ENCODE results near the gene NARS2.
"Not testable (repeated sequence)": the region's sequence is repeated elsewhere in the genome, so short reads cannot be mapped to it uniquely, and the experiment has no call there.

Gene NARS2

DNA sequence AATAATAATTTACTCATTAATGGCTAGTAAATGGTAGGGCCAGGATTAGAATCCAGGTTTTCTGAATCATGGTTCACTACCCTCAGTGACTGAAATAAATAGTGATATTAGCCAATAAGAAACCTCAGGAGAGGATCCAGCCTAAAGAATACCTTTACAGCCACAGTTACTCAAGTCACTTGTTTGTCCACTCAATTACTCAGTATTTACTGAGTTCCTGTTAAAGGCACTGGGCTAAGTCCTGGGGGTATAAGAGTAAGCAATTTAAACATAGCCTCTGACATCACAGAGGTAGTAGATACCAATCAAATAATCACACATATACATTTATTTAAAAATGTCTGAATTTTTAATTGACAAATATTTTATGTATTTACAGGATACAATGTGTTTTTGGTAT lies 100.2 kb downstream of the NARS2 start:
- DNase-seq = no peak

DNA sequence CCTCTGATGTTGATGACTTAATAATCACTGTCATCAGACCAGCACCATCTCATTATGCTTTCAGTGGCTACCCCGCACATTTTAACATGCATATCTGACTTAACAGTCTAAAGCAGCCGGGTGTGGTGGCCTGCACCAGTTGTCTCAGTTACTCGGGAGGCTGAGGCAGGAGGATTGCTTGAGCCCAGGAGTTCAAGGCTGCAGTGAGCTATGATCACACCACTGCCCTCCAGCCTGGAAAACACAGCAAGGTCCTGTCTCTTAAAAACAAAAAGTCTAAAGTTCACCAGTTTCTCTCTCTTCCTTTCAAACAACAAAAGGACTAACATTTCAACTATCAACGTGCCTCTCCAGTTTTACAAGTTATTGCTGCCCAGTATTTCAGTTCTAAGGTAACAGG lies 101.8 kb downstream of the NARS2 start:
- no peak for DNase-seq

DNA sequence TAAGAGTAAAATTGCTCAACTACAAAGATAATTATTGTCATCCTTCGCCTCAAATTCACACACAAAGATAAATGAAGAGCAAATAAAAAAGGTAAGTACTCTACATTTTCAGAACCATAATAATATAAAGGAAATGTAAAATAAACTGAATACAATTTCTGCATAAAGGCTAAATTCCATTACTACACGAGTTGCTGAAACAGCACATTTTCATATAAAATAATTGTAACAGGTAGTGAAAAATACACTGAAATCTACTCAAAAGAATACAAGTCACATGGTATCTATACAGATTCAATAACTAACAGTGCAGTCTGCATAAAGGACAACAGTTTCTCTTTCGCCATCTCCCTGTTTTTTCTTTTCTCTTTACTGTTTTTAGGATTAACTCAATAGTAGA lies 102.3 kb downstream of the NARS2 start:
- DNase-seq = no peak

DNA sequence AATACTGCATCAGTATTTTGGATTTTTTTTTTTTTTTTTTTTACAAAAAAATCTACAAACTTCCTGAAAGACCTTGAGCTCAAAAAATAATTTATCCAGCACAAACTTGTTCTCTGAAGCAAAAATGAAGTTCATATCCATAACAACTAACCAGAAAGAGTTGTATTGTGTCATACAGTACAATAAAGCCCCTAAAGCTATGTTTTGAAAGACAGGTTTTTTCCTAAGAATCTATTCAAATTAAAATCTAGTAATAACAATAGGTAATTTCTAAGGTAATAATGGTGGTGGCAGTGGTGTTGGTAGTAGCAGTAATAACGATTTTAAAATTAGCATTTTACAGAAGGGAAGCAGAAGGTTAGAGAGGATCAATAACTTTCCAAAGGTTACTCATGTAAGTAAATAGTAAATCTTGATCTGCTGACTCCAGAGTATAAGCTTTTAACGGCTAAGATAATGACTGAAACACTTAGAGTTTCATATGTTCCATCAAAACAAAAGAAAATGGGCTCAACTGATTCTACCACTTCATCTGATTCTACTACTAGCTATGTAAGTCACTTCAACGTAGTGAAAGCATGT lies 103.7 kb downstream of the NARS2 start:
- DNase-seq = no peak

DNA sequence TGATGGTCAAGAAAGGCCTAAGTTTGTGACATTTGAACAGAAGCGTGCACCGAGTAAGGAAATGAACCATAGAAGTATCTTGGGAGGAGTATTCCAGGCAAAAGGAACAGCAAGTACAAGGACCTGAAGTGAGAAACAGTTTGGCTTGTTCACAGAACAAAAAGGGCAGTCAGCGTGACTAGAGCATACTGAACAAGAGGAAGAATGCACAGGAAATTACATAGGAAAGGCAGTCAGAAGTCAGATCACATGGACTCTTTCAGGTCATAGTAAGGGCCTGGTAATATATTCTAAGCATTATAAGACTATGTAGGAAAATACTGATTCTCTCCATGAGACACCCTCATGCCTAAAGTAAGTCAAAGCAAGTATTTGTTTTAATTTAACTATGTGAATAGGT lies 104.8 kb downstream of the NARS2 start:
- no peak for DNase-seq

DNA sequence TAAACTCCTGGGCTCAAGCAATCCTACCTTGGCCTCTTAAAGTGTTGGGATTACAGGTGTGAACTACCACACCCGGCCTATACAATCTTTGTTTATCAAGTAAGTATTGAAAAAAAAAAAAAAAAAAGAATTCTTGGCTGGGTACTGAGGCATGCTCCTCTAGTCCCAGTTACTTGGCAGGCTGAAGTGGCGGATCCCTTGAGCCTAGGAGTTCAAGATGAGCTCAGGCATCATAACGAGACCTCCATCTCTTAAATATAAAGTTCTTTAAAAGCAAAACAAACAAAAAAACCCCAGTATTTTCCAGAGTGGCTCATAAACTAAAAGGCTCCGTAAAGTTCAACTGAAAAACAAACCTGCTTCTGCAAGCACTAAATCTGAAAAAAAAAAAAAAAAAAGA lies 106.7 kb downstream of the NARS2 start:
- no peak for DNase-seq

DNA sequence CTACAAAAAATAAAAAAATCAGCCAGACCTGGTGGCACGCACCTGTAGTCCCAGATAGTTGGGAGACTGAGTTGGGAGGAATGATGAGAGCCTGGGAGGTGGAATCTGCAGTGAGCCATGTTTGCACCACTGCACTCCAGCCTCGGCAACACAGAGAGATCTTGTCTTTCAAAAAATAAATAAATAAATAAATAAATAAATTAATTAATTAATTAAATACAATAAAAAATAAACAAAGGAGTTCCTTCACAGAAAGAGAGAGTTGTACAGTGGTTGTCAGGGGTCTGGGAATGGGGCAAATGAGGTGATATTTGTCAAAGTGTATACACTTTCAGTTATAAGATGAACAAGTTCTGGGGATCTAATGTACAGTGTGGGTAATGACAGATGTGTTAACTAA lies 107.3 kb downstream of the NARS2 start:
- DNase-seq = no peak

DNA sequence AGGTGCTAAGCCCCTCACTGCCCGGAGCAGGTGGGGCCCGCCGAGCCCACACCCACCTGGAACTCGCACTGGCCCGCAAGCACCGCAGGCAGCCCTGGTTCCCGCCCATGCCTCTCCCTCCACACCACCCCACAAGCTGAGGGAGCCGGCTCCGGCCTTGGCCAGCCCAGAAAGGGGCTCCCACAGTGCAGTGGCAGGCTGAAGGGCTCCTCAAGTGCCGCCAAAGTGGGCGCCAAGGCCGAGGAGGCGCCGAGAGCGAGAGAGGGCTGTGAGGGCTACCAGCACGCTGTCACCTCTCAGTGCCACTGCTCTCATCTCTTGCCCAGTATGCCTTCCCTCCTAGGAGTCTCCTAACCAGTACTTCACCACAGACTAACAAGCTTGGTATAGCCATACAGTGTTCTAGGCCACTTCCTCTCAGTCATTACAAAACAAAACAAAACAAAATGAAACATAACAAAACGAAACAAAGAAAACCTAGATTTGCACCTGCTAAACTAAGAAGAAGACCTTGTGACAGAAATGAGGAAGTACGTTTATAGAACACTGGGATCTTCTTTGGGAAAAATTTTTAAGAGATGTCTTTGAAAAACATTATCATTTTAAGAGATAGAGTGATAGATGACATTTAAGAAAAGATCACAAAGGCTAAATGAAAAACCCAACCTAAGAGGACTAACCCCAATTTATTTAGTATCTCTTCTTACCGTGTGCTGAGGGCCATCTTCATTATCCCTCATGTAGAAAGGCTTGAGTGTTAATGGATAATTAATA lies 109.3 kb downstream of the NARS2 start:
- DNase-seq = no peak

DNA sequence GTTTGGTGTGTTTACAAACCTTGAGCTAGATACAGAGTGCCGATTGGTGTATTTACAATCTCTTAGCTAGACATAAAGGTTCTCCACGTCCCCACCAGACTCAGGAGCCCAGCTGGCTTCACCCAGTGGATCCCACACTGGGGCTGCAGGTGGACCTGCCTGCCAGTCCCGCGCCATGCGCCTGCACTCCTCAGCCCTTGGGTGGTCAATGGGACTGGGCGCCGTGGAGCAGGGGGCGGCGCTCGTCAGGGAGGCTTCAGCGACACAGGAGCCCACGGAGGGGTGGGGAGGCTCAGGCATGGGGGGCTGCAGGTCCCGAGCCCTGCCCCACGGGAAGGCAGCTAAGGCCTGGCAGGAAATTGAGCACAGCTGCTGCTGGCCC lies 109.9 kb downstream of the NARS2 start:
- not testable (repeated sequence) for DNase-seq

DNA sequence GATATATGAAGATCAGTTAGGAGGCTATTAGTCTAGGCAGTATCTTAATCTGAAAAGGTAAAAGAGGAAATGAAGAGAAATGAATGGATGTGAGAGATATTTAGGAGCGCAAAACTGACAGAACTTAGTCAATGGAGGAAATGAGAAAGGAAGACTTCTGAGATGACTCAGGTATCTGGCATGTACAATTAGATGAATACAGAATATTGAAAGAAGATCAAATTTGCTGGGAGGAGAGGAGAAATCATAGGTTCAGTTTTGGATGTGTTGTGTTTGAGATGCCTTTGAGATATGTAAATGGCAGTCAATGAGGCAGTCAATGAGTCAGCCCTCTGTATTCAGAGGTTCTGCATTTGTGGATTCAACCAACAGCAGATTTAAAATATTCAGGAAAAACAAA lies 114.2 kb downstream of the NARS2 start:
- no peak for DNase-seq

DNA sequence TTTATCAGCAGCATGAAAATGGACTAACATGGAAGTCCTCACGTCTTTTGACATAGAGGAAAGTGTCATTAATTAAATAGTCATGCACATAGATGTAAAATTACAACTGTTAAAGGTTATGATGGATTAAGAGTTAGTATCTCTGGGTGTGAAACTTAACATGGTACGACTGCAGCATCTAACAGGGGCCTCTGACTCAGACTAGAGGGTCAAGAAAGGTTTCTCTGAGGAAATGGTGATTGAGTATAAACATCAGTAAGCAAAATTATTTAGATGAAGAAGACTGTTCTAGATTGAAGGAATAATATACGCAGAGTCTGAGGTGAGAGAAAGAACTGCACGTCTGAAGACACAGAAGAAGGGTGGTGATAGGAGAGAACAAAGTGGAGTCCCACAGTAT lies 114.9 kb downstream of the NARS2 start:
- DNase-seq = no peak

DNA sequence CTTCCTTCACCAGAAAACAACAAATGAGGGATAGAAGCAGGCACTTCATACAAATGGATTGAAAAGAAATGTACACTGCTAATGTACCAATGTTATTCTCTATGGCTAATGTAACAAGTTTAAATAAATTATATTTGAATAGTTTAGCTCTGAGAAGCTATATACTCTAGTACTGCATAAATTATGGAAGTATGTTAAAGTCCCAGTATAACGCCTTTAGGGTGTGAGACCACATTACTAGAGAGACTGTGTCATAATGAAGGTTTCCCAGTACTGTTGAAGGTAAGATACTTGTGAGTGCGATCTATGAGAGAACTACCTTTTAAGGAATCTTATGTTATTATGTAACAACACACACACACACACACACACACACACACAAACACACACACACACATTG lies 117.2 kb downstream of the NARS2 start:
- no peak for DNase-seq

DNA sequence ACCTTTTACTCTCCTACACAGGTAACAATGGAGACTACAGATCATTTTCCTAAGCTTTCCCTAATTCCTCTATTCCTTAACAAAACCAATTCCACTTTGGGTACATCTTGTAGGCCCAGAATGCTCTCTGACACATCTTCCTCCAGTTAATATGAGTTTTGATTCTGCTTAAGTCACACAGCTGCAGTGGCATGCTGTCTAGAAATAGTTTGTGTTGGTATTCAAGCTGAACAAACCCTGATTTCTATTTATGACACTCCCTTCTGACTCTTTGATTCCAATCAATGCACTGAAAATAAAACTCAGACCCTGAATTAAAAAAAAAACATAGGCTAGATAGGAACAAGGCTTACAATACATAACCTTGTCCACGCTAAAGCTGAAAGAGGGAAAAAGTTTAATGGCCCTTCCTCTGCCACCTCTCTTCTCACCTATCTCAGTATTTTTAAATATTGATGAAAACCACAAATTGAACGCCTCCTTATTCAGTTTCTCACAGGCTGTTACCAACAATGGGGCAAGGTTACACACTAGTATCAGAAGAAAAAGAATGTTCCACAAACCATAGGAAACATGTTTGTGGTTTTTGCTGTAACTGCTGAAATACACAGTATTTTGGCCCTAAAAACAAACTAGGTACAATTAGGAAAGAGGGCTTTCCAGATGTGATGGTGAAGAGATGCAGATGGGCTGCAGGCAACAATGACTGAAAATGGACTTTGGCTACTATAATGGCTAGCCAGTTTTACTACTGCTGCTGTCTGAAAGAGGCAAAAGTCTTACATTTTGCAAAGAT lies 121.3 kb downstream of the NARS2 start:
- DNase-seq = no peak

DNA sequence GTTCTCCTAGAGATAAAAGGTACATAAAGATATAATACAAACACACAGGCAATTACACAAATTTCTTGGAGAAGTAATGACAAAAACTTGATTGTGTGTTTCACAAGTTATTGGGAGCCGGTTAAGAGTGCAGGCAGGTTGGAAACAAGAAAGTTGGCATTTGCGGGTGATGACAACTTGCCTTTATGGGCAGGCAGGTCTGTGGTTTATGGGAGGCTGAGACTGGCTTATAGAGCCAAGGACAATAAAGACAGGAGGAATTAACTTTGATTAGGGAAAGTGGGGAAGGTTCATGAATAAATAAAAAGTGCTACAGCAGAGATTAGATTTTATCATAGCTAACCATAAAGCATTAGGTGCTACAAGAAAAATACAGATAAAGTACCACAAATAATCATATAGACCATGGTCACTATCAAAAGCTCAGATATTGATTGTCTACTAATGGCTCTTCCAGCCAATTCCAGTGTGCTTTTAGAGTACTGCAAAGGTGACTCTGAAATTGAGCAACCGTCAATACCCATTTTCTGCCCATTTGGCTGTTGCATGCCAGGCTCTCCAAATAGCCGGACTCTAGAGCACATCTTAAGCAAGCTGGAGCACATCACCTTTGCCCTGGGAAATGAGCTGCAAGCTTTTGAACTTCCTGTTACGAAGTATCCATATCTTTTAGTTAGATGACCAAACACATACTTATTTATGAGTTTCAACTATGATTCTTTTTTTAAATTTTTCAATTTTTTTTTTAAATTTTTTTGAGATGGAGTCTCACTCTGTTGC lies 123.1 kb downstream of the NARS2 start:
- no peak for DNase-seq

DNA sequence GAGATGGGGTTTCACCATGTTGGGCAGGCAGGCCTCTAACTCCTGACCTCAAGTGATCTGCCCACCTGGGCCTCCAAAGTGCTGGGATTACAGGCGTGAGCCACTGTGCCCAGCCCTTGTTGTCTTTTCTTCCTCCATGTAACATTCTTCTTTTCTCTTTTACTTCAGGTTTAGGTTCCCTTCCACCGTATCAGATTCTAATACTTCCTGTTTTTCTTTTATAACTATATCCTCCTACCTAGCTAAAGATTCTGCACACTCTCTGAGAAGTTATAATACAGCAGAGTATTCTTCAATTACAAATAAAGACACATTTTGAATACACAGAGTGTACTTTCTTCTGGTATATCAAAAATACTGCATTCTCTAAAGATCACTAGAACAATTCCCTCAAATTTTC lies 123.8 kb downstream of the NARS2 start:
- no peak for DNase-seq

DNA sequence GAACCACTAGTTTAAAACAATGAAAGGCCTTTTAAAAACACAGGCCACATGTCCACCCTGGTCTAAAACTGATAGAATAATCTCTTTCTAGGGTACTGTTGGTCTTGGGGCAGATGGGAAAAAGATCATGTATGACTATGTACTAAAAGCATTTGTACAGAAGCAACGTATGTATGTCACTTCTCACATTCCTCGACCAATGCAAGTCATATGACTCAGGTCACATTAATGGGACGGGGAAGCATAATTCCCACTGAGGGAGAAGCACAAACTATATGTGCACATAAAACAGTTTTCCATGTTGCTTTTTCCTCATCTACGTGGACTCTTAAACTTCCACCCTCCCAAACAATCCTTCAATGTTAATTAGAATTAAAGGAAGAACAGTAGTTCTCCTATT lies 124.8 kb downstream of the NARS2 start:
- no peak for DNase-seq

DNA sequence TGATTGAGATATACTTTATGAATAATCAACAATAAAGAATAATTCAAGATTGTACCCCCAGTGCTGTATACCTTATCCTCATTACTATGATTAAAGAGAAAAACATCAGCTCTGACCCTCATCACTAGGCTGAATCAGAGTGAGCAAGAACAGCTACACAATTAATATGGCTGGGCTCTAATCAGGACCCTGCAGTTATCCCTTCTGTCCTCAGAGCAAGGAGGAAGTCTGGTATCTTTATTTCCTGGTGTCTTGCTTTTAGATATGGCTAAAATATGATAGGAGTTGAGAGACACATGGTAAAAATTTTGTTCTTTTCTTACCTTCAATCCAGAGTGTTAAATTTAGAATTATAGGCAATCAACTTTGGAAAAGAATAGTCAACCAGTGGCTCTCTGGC lies 128.5 kb downstream of the NARS2 start:
- no peak for DNase-seq

DNA sequence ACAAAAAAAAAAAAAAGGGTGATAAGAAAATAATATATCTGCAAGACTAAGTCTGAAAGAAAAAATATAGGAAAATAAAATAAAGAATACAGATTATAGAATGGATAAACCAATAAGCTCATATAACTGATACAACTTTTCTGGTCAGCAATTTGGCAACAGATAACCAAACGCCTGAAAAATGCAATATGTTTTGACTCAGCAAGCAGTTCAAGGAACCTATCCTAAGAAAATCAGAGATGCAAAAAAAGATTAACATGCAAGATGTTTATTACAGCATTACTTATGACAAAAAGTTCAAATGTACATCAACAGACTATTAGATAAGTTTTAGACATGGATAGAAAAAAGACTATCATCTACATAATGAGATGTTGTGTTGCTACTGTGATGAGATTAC lies 129.9 kb downstream of the NARS2 start:
- no peak for DNase-seq

DNA sequence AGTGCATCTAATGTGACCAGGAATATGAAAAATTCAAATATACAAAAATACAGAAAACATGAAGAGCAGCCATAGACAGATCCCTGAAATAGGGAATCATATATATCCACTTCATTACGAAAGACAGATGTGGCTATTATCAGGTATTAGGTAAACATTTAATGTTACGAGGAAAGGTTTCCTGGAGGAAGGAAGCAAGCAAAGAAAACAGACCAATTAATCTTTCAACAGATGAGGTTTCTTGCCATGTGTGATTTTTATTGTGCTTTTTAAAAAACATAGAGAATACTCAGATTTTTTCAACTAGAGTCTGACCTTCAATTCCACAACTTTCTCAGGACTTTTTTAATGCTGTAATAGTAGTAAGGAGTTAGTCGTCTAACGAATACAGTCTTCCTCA lies 132.7 kb downstream of the NARS2 start:
- no peak for DNase-seq

DNA sequence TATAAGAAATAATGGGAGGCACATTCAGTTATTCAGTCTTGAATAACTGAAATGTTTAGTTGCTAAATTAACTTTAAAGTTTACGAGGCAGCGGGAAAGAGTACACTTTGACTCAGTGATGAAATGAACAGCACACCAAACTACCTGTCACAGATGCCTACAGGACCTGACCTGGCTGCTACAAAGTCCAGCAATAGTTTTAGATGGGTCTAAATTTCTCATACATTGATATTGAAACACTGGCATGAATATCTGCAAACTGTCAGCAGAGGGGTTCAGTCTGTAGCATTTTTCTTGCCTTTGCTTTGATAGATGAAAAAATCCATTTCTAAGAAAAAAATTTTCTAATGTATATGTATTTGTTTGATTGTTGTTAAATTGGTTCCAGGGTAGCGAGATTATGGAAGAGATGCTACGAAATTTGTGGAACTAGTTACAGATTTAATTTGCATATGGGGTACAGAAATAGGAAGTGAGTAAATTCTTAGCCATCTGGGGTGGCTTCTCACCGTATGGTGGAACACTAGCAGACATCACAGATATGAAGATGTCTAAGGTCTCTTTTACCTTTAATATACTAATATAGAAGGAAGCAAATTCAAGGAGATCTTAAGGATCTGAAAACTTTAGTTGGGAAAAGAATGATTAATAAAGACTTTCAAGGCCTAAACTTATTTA lies 136.2 kb downstream of the NARS2 start:
- DNase-seq = no peak

DNA sequence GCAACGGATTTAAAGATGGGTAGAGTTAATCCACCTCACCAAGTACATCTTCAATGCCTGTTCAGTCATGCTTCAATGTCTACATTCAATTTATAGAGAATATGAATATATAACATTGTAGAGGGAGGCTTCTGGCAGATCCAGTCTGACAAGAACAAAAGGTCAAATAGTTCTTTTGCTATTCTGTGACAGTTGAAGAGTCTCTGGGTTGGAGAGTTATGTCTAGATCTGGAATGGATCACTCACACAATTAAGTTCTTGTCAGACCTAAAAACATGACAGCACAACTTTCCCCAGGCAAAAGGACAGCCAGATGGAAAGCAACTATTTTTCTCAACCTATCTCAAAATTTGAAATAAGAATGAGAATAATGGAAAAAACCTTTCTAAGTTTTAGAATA lies 141.7 kb downstream of the NARS2 start:
- no peak for DNase-seq

DNA sequence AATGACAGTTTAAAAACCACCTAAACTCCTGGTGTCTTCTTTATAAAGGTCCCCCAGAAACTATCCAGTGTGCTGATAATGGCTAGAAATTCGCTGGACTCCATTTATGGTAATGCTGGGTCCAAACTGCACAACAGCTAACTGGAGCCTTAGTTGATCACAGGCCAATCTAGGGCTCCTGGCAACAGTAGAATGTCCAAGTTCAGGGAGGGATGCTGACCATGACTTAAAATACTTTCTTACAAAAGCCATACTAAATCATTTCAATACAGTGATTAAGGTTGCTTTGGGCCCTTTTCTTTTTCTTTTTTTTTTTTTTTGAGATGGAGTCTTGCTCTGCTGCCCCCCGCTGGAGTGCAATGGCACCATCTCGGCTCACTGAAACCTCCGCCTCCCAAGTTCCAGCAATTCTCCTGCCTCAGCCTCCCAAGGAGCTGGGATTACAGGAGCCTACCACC lies 142.6 kb downstream of the NARS2 start:
- no peak for DNase-seq

DNA sequence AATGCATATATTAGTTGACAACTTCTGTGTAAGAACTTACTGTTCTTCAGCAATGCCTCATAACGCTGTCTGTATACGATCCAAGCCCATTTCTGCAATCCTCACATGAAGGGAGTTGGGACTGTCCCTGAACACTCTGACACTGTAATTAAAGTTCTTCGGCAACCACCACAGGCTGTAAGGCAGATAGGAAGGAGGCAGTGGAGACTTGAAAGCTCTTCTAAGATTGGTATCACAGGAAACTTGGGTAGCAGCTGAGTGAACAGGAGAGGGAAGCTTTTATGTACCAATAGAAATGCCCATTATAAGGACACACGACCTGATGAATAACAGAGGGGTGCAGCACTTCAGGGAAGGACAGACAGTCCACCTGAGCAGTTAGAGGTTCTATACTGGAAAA lies 145.0 kb downstream of the NARS2 start:
- no peak for DNase-seq
